WTC11 (cell line): ENCODE data around the gene DYSF. TPM values are rescaled to one million over a fixed set of nuclear protein-coding genes. Genes with fewer than 3 reads are reported as not detected.

ENCODE experiments used
- ATAC-seq: fragments of 200-7000 bp; cut with Tn5 transposase; 2 replicates; pipeline ENCODE4 v1.10.0; 2021; ENCODE audit warnings: mild to moderate bottlenecking, moderate library complexity
- CTCF ChIA-PET: fragments of 300-600 bp; sonication (Branson Sonifier 250); formaldehyde crosslinking; loops from one replicate; lab custom pipeline; 2021; ENCODE audit warnings: antibody characterized with exemption; lab: Charles Lee
- POLR2A ChIA-PET: fragments of 350-600 bp; sonication (Branson Sonifier 250); formaldehyde crosslinking; loops from one replicate; lab custom pipeline; 2021; ENCODE audit warnings: antibody characterized with exemption; lab: Charles Lee
- DNase-seq: peaks from one replicate; pipeline ENCODE4 v3.0.0; 2021; ENCODE audit warnings: low spot score
- H3K27ac Mint-ChIP-seq: 2 replicates; pipeline ENCODE4 v1.8.0; 2021; ENCODE audit warnings: mixed read lengths
- H3K27me3 Mint-ChIP-seq: 2 replicates; pipeline ENCODE4 v1.8.0; 2021; ENCODE audit warnings: low read depth, mild to moderate bottlenecking, moderate library complexity, mixed read lengths
- H3K36me3 Mint-ChIP-seq: 2 replicates; pipeline ENCODE4 v1.8.0; 2021; ENCODE audit warnings: mixed read lengths
- H3K4me1 Mint-ChIP-seq: 2 replicates; pipeline ENCODE4 v1.8.0; 2022; ENCODE audit warnings: mixed read lengths
- H3K4me3 Mint-ChIP-seq: 2 replicates; pipeline ENCODE4 v1.8.0; 2021; ENCODE audit warnings: mild to moderate bottlenecking, moderate library complexity, mixed read lengths
- H3K9me3 Mint-ChIP-seq: 2 replicates; pipeline ENCODE4 v1.8.0; 2021; ENCODE audit warnings: mixed read lengths
- AFF4 ChIP-seq: sonication (generic); formaldehyde crosslinking; IDR thresholded peaks from 2 replicates; pipeline ENCODE4 v1.8.1; 2023; ENCODE audit warnings: mild to moderate bottlenecking, missing genetic modification reagents, borderline replicate concordance
- ATF3 ChIP-seq: sonication (generic); formaldehyde crosslinking; conservative IDR thresholded peaks from 2 replicates; pipeline ENCODE4 v1.8.1; 2022; ENCODE audit warnings: mild to moderate bottlenecking, missing genetic modification reagents
- CBFB ChIP-seq: sonication (generic); formaldehyde crosslinking; IDR thresholded peaks from 2 replicates; pipeline ENCODE4 v1.8.1; 2022; ENCODE audit warnings: mild to moderate bottlenecking, low read depth, missing genetic modification reagents
- NR2C2 ChIP-seq: sonication (generic); formaldehyde crosslinking; IDR thresholded peaks from 2 replicates; pipeline ENCODE4 v1.8.0; 2022; ENCODE audit warnings: mild to moderate bottlenecking, missing genetic modification reagents
- NR3C1 ChIP-seq: sonication (generic); formaldehyde crosslinking; conservative IDR thresholded peaks from 2 replicates; pipeline ENCODE4 v1.8.1; 2023; ENCODE audit warnings: low read depth, mild to moderate bottlenecking, missing genetic modification reagents
- SOX15 ChIP-seq: fragments of 250-450 bp; sonication (Bioruptor Pico); IDR thresholded peaks from 2 replicates; pipeline ENCODE4 v1.9.0; 2021; ENCODE audit warnings: mild to moderate bottlenecking
- TCF7 ChIP-seq: sonication (generic); formaldehyde crosslinking; IDR thresholded peaks from 2 replicates; pipeline ENCODE4 v1.8.0; 2022; ENCODE audit warnings: mild to moderate bottlenecking, low read depth, missing genetic modification reagents, moderate library complexity
- ZBTB21 ChIP-seq: sonication (generic); formaldehyde crosslinking; IDR thresholded peaks from 2 replicates; pipeline ENCODE4 v1.8.1; 2023; ENCODE audit warnings: mild to moderate bottlenecking, missing genetic modification reagents, borderline replicate concordance
- ZNF232 ChIP-seq: sonication (generic); formaldehyde crosslinking; IDR thresholded peaks from 2 replicates; pipeline ENCODE4 v1.8.0; 2022; ENCODE audit warnings: mild to moderate bottlenecking, missing genetic modification reagents
- ZNF425 ChIP-seq: fragments of 250-450 bp; sonication (Bioruptor Pico); conservative IDR thresholded peaks from 2 replicates; pipeline ENCODE4 v1.9.0; 2021; ENCODE audit warnings: mild to moderate bottlenecking
- total RNA-seq: library from RNA; stranded (reverse); gene quantifications from 3 replicates; pipeline ENCODE4 v1.2.3, GENCODE V29; 2021
- TF ChIP-seq, protein P1 (sequence below): sonication (generic); formaldehyde crosslinking; IDR thresholded peaks from 2 replicates; pipeline ENCODE4 v1.8.1; 2023; ENCODE audit warnings: mild to moderate bottlenecking, moderate library complexity, missing genetic modification reagents
- TF ChIP-seq, protein P2 (sequence below): fragments of 200-600 bp; IDR thresholded peaks from 2 replicates; pipeline ENCODE4 v1.8.0; 2022; ENCODE audit warnings: antibody characterized with exemption
- TF ChIP-seq, protein P3 (sequence below): sonication (generic); formaldehyde crosslinking; IDR thresholded peaks from 2 replicates; pipeline ENCODE4 v1.8.1; 2023; ENCODE audit warnings: mild to moderate bottlenecking, missing genetic modification reagents
- TF ChIP-seq, protein P4 (sequence below): sonication (generic); formaldehyde crosslinking; conservative IDR thresholded peaks from 2 replicates; pipeline ENCODE4 v1.8.1; 2023; ENCODE audit warnings: mild to moderate bottlenecking, low read depth, missing genetic modification reagents, moderate library complexity

Gene DYSF
- total RNA-seq, 1 experiment from 2014 or later = 14.8 TPM

DNA sequence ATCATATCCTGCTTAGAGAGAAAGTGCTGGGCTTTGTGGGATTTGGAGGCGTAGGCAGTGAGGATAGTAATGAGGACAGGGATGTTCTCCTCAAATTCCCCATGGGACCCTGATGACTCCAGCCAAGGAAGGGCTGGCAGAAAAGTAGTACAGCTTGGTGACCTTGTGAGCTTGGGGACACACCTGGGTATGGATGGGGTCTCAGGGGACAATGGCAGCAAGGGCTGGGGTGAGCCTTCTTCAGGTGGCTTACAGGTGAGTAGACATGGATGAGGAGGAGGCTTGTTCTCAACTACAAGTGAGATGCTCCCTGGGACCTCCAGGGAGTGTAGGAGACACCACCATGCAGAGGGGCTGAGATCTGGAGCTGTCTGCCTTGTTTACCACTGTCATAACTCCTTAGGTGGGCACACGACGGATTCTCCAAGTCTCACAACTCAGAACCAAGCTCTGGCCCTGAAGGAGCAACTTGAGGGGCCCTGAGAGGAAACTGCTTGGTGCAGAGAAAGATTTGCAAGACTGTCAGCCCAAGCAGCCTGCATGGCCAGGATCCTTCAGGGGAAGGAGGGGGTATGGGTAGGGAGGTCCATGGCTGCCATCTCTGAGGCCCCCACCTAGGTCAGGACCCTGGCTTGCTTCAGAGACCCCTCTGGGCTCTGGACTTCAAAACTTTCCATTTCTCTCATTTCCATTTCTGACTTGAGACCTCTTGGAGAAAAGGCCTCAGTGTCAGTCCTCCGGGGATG is 262.8 kb downstream of the DYSF start:
- Mint-ChIP-seq H3K4me1 (no peaks in the 10 kb centered on the region), H3K36me3 (no peaks in the 10 kb centered on the region), H3K27me3 (no peaks in the 10 kb centered on the region; the same call in 1 of the 2 replicates), H3K4me3 (no peak overlapping the region), H3K9me3 (no peaks in the 10 kb centered on the region), H3K27ac (no peak overlapping the region)
- ChIA-PET CTCF (no interaction called here), POLR2A (no interaction called here)
- no peak for ATAC-seq
- no peak for DNase-seq
- TF ChIP-seq, protein P1, sequence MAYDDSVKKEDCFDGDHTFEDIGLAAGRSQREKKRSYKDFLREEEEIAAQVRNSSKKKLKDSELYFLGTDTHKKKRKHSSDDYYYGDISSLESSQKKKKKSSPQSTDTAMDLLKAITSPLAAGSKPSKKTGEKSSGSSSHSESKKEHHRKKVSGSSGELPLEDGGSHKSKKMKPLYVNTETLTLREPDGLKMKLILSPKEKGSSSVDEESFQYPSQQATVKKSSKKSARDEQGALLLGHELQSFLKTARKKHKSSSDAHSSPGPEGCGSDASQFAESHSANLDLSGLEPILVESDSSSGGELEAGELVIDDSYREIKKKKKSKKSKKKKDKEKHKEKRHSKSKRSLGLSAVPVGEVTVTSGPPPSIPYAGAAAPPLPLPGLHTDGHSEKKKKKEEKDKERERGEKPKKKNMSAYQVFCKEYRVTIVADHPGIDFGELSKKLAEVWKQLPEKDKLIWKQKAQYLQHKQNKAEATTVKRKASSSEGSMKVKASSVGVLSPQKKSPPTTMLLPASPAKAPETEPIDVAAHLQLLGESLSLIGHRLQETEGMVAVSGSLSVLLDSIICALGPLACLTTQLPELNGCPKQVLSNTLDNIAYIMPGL (CRISPR knock-in tag) = no peak
- no peak for TF ChIP-seq SOX15 (CRISPR knock-in tag)
- no peak for TF ChIP-seq CBFB (CRISPR knock-in tag)
- TF ChIP-seq, protein P2, sequence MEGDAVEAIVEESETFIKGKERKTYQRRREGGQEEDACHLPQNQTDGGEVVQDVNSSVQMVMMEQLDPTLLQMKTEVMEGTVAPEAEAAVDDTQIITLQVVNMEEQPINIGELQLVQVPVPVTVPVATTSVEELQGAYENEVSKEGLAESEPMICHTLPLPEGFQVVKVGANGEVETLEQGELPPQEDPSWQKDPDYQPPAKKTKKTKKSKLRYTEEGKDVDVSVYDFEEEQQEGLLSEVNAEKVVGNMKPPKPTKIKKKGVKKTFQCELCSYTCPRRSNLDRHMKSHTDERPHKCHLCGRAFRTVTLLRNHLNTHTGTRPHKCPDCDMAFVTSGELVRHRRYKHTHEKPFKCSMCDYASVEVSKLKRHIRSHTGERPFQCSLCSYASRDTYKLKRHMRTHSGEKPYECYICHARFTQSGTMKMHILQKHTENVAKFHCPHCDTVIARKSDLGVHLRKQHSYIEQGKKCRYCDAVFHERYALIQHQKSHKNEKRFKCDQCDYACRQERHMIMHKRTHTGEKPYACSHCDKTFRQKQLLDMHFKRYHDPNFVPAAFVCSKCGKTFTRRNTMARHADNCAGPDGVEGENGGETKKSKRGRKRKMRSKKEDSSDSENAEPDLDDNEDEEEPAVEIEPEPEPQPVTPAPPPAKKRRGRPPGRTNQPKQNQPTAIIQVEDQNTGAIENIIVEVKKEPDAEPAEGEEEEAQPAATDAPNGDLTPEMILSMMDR = no peak
- TF ChIP-seq AFF4 = no peak
- TF ChIP-seq, protein P3, sequence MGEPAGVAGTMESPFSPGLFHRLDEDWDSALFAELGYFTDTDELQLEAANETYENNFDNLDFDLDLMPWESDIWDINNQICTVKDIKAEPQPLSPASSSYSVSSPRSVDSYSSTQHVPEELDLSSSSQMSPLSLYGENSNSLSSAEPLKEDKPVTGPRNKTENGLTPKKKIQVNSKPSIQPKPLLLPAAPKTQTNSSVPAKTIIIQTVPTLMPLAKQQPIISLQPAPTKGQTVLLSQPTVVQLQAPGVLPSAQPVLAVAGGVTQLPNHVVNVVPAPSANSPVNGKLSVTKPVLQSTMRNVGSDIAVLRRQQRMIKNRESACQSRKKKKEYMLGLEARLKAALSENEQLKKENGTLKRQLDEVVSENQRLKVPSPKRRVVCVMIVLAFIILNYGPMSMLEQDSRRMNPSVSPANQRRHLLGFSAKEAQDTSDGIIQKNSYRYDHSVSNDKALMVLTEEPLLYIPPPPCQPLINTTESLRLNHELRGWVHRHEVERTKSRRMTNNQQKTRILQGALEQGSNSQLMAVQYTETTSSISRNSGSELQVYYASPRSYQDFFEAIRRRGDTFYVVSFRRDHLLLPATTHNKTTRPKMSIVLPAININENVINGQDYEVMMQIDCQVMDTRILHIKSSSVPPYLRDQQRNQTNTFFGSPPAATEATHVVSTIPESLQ (CRISPR knock-in tag) = no peak
- no peak for TF ChIP-seq TCF7 (CRISPR knock-in tag)
- no peak for TF ChIP-seq ZNF425 (CRISPR knock-in tag)

- Mint-ChIP-seq H3K36me3 (no peaks in the 10 kb centered on the region), H3K9me3 (peaks cover under 1% of the 10 kb centered on the region), H3K27me3 (no peaks in the 10 kb centered on the region), H3K27ac (no peak overlapping the region), H3K4me1 (no peaks in the 10 kb centered on the region), H3K4me3 (no peak overlapping the region)
- ATAC-seq = no peak
- POLR2A ChIA-PET = no interaction called here
- CTCF ChIA-PET = interaction anchor here (1.4 kb wide), 1 partner anchor 13 kb away, joined by 4 read pairs; no protein-coding TSS in a partner anchor
- no peak for DNase-seq
- TF ChIP-seq, protein P4, sequence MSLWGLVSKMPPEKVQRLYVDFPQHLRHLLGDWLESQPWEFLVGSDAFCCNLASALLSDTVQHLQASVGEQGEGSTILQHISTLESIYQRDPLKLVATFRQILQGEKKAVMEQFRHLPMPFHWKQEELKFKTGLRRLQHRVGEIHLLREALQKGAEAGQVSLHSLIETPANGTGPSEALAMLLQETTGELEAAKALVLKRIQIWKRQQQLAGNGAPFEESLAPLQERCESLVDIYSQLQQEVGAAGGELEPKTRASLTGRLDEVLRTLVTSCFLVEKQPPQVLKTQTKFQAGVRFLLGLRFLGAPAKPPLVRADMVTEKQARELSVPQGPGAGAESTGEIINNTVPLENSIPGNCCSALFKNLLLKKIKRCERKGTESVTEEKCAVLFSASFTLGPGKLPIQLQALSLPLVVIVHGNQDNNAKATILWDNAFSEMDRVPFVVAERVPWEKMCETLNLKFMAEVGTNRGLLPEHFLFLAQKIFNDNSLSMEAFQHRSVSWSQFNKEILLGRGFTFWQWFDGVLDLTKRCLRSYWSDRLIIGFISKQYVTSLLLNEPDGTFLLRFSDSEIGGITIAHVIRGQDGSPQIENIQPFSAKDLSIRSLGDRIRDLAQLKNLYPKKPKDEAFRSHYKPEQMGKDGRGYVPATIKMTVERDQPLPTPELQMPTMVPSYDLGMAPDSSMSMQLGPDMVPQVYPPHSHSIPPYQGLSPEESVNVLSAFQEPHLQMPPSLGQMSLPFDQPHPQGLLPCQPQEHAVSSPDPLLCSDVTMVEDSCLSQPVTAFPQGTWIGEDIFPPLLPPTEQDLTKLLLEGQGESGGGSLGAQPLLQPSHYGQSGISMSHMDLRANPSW (CRISPR knock-in tag) = no peak
- TF ChIP-seq ATF3 (CRISPR knock-in tag) = no peak
- no peak for TF ChIP-seq ZBTB21 (CRISPR knock-in tag)
- no peak for TF ChIP-seq NR2C2 (CRISPR knock-in tag)
- no peak for TF ChIP-seq NR3C1
- no peak for TF ChIP-seq ZNF232
These were observed 263.6 kb downstream of the DYSF start for GRCh38 chr2:71716697-71717624.
